Measurements from ENCODE around the gene MYMK.

Gene MYMK

DNA sequence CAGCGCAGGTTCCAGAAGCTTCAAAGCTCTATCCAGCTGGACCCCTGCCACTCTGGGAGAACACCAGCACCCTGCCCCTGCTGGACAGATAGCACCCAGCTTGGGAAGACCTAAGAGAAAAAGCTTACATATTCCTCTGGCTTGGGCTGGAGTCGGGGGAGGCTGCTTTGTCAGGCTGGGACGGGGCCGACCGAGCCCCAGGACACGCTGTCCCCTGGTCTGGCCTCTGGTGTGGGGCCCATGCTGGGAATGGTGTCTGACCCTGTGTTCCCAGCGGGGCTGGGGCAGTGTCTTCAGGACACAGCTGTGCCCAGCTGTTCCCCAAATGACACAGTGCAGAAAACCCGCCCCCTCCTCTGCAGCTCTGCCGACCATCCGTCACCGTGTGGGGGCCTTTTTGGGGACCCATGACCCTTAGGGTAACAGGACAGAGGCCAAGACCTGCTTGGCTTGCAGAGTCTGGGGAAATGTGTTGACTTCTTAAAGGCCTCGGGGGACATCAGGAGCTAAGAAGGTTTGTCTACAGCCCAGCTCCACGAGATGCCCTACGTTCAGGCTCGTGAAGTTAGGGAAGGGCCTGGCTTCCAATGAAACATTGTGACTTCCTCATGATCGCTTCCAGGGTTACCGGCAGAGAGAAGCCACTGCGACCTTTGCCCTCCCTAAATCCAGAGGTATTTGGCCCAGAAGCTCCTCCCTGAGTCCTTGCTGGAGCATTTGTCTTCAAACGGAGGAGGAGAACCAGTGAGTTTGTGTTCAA lies 25.4 kb downstream of the MYMK start:
- DNase-seq (ENCODE audit: low spot score): no peak
- in situ Hi-C loops (cut with MboI; ENCODE audit: low pct_unique_long_range_greater_than_20kb, low sequenced_read_pairs, unreplicated experiment): no loop called here

DNA sequence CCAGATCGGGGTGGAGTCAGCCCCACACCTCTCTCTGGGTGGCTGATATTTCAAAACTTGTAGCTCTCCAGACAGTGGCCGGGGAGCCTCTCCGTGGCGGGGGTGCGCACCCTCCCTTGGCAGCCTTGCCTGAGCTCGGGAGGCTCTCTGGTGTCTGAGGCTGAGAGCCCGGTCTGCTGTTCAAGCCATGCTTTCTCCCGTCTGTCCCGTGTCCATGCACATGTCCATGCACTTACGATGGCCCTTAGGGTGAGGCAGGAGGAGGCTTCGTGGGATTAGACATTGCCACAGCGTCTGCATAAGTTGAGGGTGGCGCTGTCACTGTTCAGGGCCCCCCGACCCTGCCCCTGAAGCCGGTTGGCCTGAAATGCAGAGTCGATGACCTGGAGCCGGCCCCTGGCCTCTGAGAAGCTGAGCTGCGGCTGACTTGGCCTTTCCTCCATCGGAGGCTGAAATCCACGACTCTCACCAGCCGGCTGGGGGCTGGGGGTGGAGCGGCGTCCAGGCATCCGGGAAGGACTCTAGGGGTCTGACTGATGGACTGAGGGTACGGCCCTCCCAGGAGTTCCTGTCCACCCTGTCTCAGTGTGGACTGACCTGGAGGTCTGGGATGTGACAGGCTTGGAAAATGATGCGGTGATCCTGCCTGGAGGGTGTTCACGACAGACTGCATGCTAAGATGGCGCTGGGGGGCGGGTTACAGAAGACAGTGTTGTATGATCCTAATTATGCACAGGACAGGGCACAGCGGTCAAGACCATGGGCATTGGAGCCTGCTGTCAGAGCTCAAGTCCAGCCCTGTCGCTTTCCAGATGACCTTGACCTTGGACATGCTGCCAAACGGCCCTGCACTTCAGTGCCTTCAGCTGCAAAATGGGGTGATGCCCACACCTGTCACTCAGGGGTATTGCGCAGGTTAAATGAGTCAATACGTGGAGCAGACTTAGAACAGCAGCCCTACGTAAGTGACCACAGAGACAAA lies 27.6 kb downstream of the MYMK start:
- in situ Hi-C loops (cut with MboI; ENCODE audit: low pct_unique_long_range_greater_than_20kb, low sequenced_read_pairs, unreplicated experiment): no loop called here
- no peak for DNase-seq (ENCODE audit: low spot score)
- TF ChIP-seq, protein P1, sequence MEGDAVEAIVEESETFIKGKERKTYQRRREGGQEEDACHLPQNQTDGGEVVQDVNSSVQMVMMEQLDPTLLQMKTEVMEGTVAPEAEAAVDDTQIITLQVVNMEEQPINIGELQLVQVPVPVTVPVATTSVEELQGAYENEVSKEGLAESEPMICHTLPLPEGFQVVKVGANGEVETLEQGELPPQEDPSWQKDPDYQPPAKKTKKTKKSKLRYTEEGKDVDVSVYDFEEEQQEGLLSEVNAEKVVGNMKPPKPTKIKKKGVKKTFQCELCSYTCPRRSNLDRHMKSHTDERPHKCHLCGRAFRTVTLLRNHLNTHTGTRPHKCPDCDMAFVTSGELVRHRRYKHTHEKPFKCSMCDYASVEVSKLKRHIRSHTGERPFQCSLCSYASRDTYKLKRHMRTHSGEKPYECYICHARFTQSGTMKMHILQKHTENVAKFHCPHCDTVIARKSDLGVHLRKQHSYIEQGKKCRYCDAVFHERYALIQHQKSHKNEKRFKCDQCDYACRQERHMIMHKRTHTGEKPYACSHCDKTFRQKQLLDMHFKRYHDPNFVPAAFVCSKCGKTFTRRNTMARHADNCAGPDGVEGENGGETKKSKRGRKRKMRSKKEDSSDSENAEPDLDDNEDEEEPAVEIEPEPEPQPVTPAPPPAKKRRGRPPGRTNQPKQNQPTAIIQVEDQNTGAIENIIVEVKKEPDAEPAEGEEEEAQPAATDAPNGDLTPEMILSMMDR (IDR thresholded peaks at IDR 0.05; ENCODE audit: extremely low read depth, insufficient read depth, missing control alignments): no peak

More for the DNA sequence above, 25.4 kb downstream of the MYMK start:
- TF ChIP-seq, protein P1 (IDR thresholded peaks at IDR 0.05; ENCODE audit: extremely low read depth, insufficient read depth, missing control alignments): no peak

DNA sequence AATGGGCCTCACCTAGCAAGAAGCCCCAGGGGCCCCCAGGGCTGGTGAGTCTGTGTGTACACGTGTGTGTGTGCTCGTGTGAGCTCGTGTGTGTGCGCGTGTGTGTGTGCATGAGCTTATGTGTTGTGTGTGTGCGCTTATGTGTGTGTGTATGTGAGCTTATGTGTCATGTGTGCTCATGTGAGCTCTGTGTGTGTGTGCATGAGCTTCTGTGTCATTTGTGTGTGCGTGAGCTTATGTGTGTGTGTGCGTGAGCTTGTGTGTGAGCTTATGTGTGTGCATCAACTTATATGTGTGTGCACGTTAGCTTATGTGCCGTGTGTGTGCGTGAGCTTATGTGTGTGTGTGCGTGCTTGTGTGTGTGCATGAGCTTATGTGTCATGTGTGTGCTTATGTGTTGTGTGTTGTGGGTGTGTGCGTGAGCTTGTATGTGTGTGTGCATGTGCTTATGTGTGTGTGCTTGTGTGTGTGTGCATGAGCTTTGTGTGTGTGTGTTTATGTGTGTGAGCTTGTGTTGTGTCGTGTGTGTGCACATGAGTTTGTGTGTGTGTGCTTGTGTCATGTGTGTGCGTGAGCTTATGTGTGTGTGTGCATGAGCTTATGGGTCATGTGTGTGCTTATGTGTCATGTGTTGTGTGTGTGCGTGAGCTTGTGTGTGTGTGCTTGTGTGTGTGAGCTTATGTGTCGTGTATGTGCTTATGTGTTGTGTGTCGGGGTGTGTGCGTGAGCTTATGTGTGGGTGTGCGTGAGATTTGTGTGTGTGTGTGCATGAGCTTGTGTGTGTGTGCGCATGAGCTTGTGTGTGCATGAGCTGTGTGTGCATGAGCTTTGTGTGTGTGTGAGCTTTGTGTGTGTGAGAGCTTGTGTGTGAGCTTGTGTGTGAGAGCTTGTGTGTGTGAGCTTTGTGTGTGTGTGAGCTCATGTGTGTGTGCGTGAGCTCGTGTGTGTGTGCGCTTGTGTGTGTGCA lies 29.1 kb downstream of the MYMK start:
- TF ChIP-seq, protein P1 (IDR thresholded peaks at IDR 0.05; ENCODE audit: extremely low read depth, insufficient read depth, missing control alignments): no peak
- DNase-seq (ENCODE audit: low spot score): no peak
- in situ Hi-C loops (cut with MboI; ENCODE audit: low pct_unique_long_range_greater_than_20kb, low sequenced_read_pairs, unreplicated experiment): no loop called here

DNA sequence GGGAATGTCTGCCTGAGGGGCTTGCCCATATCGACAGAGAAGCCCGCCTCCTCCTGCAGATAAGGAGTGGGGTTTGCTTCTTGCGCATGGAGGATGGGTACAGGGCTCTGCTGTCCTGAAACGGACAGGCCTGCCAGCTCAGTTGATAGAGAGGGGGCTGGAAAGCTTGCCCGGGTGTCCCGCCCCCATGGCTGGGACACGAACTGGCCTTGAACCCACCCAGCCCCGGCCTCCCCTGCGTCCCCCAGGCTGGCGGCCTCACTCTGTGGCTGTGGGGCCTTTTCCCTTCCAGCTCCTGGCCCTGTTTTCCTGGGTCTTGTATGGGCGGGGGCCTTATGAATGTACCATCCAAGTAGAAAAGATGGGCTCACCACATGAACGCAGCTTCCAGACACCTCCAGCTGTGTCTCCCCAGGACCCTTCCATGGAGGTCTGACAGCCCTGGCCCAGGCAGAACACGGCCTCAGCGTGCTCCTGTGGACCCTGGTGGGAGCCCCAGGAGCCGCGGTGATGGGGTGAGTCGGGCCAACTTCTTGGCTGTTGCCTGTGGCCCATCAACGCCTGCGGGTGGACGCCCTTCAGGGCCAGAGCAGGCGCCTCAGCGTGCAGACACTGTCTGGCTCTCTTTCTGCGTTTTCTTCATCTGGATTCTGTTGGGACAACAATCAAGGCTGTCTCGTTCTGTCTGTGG lies 30.0 kb downstream of the MYMK start:
- in situ Hi-C loops (cut with MboI; ENCODE audit: low pct_unique_long_range_greater_than_20kb, low sequenced_read_pairs, unreplicated experiment): no loop called here
- DNase-seq (ENCODE audit: low spot score): no peak
- TF ChIP-seq, protein P1 (IDR thresholded peaks at IDR 0.05; ENCODE audit: extremely low read depth, insufficient read depth, missing control alignments): no peak

DNA sequence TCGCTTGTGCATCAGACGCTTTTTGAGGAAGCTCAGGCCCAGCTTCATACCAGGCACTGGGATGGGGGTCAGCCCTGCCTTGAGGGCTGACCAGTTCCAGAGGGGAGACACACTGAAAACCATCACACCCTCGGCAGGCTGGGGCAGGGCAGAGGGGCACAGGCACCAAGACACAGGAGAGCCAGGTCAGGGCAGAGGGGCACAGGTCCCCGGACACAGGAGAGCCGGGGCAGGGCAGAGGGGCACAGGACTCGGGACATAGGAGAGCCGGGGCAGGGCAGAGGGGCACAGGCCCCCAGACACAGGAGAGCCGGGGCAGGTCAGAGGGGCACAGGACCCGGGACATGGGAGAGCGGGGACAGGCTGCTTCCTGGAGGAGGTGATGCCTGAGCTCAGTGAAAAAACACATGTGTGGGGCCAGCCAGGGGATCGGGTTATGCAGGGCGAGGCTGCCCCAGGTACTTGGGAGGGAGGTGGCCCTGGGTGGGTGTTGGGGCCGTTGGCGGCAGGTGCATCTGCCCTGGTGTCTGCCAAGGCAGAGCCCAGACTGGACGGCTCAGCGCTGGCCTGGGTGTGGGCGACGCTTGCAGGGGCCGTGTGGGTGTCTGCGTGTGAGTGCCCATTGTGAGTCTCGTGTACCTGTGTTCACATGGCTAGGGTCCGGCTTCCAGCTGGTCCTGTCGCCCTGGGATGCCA lies 30.8 kb downstream of the MYMK start:
- DNase-seq (ENCODE audit: low spot score): no peak
- in situ Hi-C loops (cut with MboI; ENCODE audit: low pct_unique_long_range_greater_than_20kb, low sequenced_read_pairs, unreplicated experiment): no loop called here
- TF ChIP-seq, protein P1 (IDR thresholded peaks at IDR 0.05; ENCODE audit: extremely low read depth, insufficient read depth, missing control alignments): no peak
